ENCODE results near the gene CTDP1. TPM values are rescaled to one million over a fixed set of nuclear protein-coding genes. Genes with fewer than 3 reads are reported as not detected.

The CTDP1 gene
- total and polyA plus RNA-seq, 5 donors: 7.1 to 11.5 (median 9.9) TPM

DNA sequence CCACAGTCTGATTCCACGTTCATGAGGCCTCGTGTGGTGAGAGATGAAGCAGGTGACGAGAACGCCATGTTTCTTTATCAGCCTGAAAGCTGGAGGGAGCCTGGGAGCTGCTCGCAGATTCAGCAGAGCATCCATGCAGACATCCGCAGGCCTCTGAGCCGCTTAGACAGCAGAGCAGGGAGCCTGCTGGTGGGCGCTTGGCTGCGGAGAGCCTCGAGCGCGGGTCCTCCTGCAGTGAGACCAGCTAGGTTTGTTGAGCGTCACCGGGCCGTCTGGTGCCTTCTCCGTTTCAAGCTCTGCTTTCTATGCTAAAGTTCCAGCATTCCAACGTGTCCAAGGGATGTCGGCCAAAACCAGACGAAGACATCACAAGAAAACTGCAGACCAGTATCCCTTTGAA is 27.6 kb downstream of the CTDP1 start:
- intact Hi-C loops (cut with DNase I): no loop called here
- no peaks in the 10 kb centered on the region for H3K4me1 ChIP-seq (ENCODE audit: control insufficient read depth, insufficient read depth, low read length)
- no peak overlapping the region for H3K27ac ChIP-seq (ENCODE audit: low read length)
- H3K9me3 ChIP-seq (ENCODE audit: control insufficient read depth, low read length): no peaks in the 10 kb centered on the region
- H3K4me3 ChIP-seq (ENCODE audit: low read length): no peak overlapping the region
- H3K27me3 ChIP-seq (ENCODE audit: control insufficient read depth, insufficient read depth): no peaks in the 10 kb centered on the region
- WGBS: 94% methylated on average over 19 of the region's 19 CpGs
- DNase-seq (no peak), ATAC-seq (no peak)

DNA sequence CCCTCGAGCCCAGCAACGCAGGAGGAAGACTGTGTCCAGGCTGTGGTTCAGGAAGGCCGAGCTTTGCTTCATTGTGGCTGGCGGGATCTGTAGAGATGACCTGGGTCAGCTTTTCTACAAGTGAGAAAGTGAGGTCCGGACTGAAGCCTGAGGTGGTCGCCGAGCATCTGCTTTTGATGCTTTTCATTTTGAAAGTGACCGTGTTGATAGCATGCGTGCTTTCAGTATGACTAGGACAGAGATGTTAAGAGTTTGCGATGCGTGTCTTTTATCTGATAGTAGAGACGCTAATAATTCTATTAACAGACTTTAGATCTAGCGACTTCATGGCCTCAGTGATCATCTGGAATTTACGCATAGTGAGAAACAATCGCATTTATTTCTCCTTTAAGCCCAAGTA is 28.1 kb downstream of the CTDP1 start:
- no peaks in the 10 kb centered on the region for H3K27me3 ChIP-seq (ENCODE audit: control insufficient read depth, insufficient read depth)
- intact Hi-C loops (cut with DNase I): no loop called here
- no peak overlapping the region for H3K27ac ChIP-seq (ENCODE audit: low read length)
- ATAC-seq (no peak), DNase-seq (no peak)
- H3K9me3 ChIP-seq (ENCODE audit: control insufficient read depth, low read length): no peaks in the 10 kb centered on the region
- H3K4me1 ChIP-seq (ENCODE audit: control insufficient read depth, insufficient read depth, low read length): no peaks in the 10 kb centered on the region
- H3K4me3 ChIP-seq (ENCODE audit: low read length): no peak overlapping the region
- WGBS: 95% methylated on average over 15 of the region's 15 CpGs

DNA sequence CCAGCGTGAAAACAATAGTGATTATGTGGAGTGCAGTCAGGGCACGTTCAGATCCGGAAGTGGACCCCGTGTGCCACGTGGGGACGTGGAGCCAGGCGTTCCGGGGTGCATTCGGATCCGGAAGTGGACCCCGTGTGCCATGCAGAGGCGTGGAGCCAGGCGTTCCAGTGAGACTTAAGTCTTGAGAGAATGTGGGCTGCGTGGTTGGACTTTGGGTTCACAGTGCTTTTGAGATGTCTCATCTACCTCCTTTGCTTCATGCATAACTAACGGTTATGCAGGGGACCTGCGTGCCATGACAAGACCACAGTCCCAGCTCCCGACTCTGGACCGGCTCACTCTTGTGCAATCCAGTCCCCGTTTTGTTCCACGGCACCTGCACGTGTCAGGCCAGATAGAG is 28.8 kb downstream of the CTDP1 start:
- 92% methylated on average over 21 of the region's 21 CpGs for WGBS
- Histone ChIP-seq H3K27me3 (ENCODE audit: control insufficient read depth, insufficient read depth) (no peaks in the 10 kb centered on the region), H3K4me3 (ENCODE audit: low read length) (no peak overlapping the region), H3K9me3 (ENCODE audit: control insufficient read depth, low read length) (no peaks in the 10 kb centered on the region), H3K27ac (ENCODE audit: low read length) (no peak overlapping the region), H3K4me1 (ENCODE audit: control insufficient read depth, insufficient read depth, low read length) (no peaks in the 10 kb centered on the region)
- ATAC-seq: no peak
- DNase-seq: no peak
- intact Hi-C loops (cut with DNase I): no loop called here

DNA sequence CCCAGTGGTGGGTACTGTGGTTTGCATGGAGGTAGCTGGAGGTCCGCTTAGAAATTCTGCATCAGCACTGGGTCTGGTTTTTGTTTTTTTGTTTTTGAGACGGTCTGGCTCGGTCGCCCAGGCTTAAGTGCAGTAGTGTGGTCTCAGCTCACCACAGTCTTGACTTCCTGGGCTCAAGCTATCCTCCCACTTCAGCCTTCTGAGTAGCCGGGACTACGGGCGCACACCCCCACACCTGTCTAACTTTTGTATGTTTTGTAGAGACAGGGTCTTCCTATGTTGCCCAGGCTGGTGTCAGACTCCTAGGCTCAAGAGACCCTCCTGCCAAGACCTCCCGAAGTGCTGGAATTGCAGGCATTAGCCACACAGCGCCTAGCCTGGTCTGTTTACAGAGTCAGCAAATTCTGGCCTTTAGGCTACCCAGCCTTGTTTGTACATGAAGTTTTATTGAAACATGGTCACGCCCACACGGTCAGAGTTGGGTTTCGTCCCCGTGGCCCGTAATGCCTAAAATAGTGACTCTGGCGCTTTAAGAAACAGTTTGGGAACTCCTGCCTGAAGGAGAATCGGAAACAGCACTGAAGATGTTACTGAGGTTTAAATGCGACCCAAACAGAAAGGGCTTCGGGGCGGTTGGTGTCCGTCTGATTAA is 32.7 kb downstream of the CTDP1 start:
- H3K27me3 ChIP-seq (ENCODE audit: control insufficient read depth, insufficient read depth): no peaks in the 10 kb centered on the region
- intact Hi-C loops (cut with DNase I): no loop called here
- ATAC-seq: no peak
- no peaks in the 10 kb centered on the region for H3K9me3 ChIP-seq (ENCODE audit: control insufficient read depth, low read length)
- no peak overlapping the region for H3K27ac ChIP-seq (ENCODE audit: low read length)
- DNase-seq: no peak
- no peaks in the 10 kb centered on the region for H3K4me1 ChIP-seq (ENCODE audit: control insufficient read depth, insufficient read depth, low read length)
- WGBS: 91% methylated on average over 20 of the region's 20 CpGs
- H3K4me3 ChIP-seq (ENCODE audit: low read length): no peak overlapping the region

DNA sequence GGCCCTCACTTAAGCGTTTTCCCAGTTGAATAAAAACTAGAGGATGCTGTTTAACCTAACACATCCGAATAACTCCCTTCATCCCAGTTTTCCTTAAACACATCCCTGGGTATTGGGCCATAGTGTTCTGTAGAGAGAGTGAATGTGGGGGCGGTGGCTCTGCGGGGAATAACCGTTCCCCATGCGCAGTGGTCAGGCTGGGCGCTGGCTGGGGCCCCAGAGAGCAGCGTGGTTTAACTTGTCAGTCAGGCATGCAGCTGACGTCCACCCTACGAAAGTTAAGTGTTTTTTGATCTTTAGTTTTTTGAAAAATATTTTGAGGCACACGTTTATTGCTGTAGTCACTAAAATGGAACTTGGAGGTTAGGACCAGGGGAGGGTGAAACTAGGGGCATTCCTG is 33.7 kb downstream of the CTDP1 start:
- Histone ChIP-seq H3K27me3 (ENCODE audit: control insufficient read depth, insufficient read depth) (no peaks in the 10 kb centered on the region), H3K9me3 (ENCODE audit: control insufficient read depth, low read length) (no peaks in the 10 kb centered on the region), H3K4me1 (ENCODE audit: control insufficient read depth, insufficient read depth, low read length) (no peaks in the 10 kb centered on the region), H3K4me3 (ENCODE audit: low read length) (no peak overlapping the region), H3K27ac (ENCODE audit: low read length) (no peak overlapping the region)
- WGBS: 95% methylated on average over 11 of the region's 11 CpGs
- ATAC-seq: no peak
- no peak for DNase-seq
- intact Hi-C loops (cut with DNase I): no loop called here

DNA sequence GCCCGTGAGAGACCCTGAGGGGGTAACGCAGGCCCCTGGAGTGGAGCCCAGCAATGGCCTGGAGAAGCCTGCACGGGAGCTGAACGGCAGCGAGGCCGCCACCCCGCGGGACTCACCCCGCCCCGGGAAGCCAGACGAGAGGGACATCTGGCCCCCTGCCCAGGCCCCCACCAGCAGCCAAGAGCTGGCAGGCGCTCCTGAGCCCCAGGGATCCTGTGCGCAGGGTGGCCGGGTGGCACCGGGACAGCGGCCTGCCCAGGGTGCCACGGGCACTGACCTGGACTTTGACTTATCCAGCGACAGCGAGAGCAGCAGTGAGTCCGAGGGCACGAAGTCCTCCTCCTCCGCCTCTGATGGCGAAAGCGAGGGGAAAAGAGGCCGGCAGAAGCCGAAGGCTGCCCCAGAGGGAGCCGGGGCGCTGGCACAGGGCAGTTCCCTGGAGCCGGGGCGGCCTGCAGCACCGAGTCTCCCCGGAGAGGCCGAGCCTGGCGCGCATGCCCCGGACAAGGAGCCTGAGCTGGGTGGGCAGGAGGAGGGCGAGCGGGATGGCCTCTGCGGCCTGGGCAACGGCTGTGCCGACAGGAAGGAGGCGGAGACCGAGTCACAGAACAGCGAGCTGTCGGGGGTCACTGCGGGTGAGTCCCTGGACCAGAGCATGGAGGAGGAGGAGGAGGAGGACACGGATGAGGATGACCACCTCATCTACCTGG is 35.1 kb downstream of the CTDP1 start:
- Histone ChIP-seq H3K9me3 (ENCODE audit: control insufficient read depth, low read length) (no peaks in the 10 kb centered on the region), H3K27me3 (ENCODE audit: control insufficient read depth, insufficient read depth) (no peaks in the 10 kb centered on the region), H3K4me3 (ENCODE audit: low read length) (no peak overlapping the region), H3K27ac (ENCODE audit: low read length) (no peak overlapping the region), H3K4me1 (ENCODE audit: control insufficient read depth, insufficient read depth, low read length) (no peaks in the 10 kb centered on the region)
- intact Hi-C loops (cut with DNase I): no loop called here
- WGBS: 94% methylated on average over 47 of the region's 47 CpGs
- DNase-seq: no peak
- no peak for ATAC-seq

DNA sequence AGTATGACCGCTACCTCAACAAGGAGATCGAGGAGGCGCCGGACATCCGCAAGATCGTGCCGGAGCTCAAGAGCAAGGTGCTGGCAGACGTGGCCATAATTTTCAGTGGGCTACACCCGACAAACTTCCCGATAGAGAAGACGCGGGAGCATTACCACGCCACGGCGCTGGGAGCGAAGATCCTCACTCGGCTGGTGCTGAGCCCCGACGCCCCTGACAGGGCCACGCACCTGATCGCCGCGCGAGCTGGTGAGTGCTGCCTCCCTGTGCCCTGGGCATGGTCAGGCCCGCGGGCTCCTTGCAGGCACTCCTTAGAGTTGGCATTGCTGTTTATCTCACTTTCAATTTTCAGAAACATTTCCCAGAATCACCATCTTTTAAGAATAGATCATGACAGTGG is 35.7 kb downstream of the CTDP1 start:
- Histone ChIP-seq H3K4me1 (ENCODE audit: control insufficient read depth, insufficient read depth, low read length) (no peaks in the 10 kb centered on the region), H3K27ac (ENCODE audit: low read length) (no peak overlapping the region), H3K4me3 (ENCODE audit: low read length) (no peak overlapping the region), H3K27me3 (ENCODE audit: control insufficient read depth, insufficient read depth) (no peaks in the 10 kb centered on the region), H3K9me3 (ENCODE audit: control insufficient read depth, low read length) (no peaks in the 10 kb centered on the region)
- intact Hi-C loops (cut with DNase I): no loop called here
- ATAC-seq (no peak), DNase-seq (no peak)
- 96% methylated on average over 26 of the region's 26 CpGs for WGBS

DNA sequence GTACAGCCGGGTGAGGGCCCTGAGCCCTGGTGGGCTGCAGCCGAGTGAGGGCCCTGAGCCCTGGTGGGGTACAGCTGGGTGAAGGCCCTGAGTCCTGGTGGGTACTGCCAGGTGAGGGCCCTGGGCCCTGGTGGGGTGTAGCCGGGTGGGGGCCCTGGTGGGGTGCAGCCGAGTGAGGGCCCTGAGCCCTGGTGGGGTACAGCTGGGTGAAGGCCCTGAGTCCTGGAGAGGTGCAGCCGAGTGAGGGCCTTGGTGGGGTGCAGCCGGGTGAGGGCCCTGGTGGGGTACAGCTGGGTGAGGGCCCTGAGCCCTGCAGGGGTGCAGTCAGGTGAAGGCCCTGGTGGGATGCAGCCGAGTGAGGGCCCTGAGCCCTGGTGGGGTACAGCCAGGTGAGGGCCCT is 37.5 kb downstream of the CTDP1 start:
- Histone ChIP-seq H3K27me3 (ENCODE audit: control insufficient read depth, insufficient read depth) (no peaks in the 10 kb centered on the region), H3K27ac (ENCODE audit: low read length) (no peak overlapping the region), H3K4me3 (ENCODE audit: low read length) (no peak overlapping the region), H3K9me3 (ENCODE audit: control insufficient read depth, low read length) (no peaks in the 10 kb centered on the region), H3K4me1 (ENCODE audit: control insufficient read depth, insufficient read depth, low read length) (no peaks in the 10 kb centered on the region)
- intact Hi-C loops (cut with DNase I): no loop called here
- ATAC-seq (no peak), DNase-seq (no peak)
- 95% methylated on average over 7 of the region's 7 CpGs for WGBS

DNA sequence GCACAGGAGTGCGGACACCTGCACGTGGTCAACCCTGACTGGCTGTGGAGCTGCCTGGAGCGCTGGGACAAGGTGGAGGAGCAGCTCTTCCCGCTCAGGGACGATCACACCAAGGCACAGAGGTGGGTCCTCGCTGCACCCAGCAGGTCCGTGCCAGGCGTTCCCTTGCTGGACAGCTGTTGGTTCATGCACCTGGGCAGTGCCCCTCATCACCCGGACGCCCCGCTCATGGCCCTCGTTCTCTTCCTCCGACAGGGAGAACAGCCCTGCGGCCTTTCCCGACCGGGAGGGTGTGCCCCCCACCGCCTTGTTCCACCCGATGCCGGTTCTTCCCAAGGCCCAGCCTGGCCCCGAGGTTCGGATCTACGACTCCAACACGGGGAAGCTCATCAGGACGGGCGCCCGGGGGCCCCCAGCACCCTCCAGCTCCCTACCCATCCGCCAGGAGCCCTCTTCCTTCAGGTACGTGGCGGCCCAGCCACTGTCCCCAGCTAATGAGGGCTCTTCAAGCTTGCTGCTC is 38.0 kb downstream of the CTDP1 start:
- no peaks in the 10 kb centered on the region for H3K4me1 ChIP-seq (ENCODE audit: control insufficient read depth, insufficient read depth, low read length)
- WGBS: 97% methylated on average over 29 of the region's 29 CpGs
- intact Hi-C loops (cut with DNase I): no loop called here
- no peaks in the 10 kb centered on the region for H3K9me3 ChIP-seq (ENCODE audit: control insufficient read depth, low read length)
- H3K4me3 ChIP-seq (ENCODE audit: low read length): no peak overlapping the region
- no peak overlapping the region for H3K27ac ChIP-seq (ENCODE audit: low read length)
- ATAC-seq (peak in 1 of 2 donors; percentile 8), DNase-seq (peak in 1 of 3 donors; percentile 58)
- no peaks in the 10 kb centered on the region for H3K27me3 ChIP-seq (ENCODE audit: control insufficient read depth, insufficient read depth)

DNA sequence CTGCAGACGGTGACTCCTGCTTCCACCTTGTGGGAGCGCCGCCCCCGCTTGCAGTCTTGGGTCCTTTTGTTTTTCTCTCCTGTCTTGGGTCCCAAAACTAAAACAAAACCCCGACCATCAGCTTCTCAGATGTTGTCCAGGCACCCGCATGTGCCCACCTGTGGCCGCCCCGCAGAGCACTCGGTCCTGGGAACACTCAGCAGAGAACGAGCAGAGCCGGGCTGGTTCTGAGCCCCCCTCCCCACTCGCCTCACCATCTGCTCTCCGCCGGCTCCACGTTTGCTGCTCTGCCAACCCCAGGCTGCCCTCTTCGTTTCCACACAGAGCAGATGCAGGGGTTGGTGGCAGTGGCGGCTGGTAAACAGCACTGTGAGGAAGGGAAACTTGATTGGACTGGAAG is 38.5 kb downstream of the CTDP1 start:
- Histone ChIP-seq H3K4me1 (ENCODE audit: control insufficient read depth, insufficient read depth, low read length) (no peaks in the 10 kb centered on the region), H3K9me3 (ENCODE audit: control insufficient read depth, low read length) (no peaks in the 10 kb centered on the region), H3K27ac (ENCODE audit: low read length) (no peak overlapping the region), H3K4me3 (ENCODE audit: low read length) (no peak overlapping the region), H3K27me3 (ENCODE audit: control insufficient read depth, insufficient read depth) (no peaks in the 10 kb centered on the region)
- ATAC-seq (no peak), DNase-seq (no peak)
- WGBS: 95% methylated on average over 17 of the region's 17 CpGs
- intact Hi-C loops (cut with DNase I): no loop called here

DNA sequence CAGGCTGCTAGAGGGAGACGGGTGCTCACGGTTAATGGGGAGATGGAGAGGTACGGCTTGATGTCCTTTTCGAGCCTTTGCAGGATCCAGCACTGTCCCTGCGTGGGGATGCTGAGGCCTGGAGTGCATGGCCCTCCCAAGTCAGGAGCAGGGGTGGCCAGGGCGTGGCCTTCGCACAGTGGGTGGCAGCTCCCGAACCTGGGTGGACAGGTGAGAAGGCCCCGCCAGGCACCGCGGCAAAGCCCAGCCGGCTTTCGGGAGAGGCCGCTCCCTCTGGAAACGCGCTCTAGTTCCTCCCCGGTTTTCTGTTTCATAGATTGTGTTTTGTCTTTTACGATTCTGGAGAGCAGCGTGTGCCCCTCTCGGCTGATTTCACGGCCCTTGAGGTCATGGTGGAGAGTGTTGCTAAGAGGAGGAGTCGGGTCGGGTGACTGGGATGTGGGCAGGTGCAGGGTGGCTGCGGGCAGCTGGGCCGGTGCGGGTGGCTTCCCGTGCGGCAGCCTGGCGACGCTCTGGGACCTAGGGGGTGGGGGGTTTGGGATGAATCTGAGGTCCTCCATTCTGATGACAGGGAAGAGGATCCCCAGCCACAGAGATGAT is 39.4 kb downstream of the CTDP1 start:
- WGBS: 97% methylated on average over 30 of the region's 30 CpGs
- ATAC-seq (no peak), DNase-seq (no peak)
- Histone ChIP-seq H3K9me3 (ENCODE audit: control insufficient read depth, low read length) (no peaks in the 10 kb centered on the region), H3K27ac (ENCODE audit: low read length) (no peak overlapping the region), H3K4me1 (ENCODE audit: control insufficient read depth, insufficient read depth, low read length) (no peaks in the 10 kb centered on the region), H3K4me3 (ENCODE audit: low read length) (no peak overlapping the region), H3K27me3 (ENCODE audit: control insufficient read depth, insufficient read depth) (no peaks in the 10 kb centered on the region)
- intact Hi-C loops (cut with DNase I): no loop called here
